Endothelial cell of umbilical vein (primary cell): ENCODE results near the gene ABCB9. TPM values are rescaled to one million over a fixed set of nuclear protein-coding genes. Genes with fewer than 3 reads are reported as not detected.

Experiments
- BruUV-seq: library from RNA; stranded (reverse); fragments of 400-500 nt; replicated peaks from 2 replicates; lab custom pipeline; 2021; lab: Mats Ljungman, UMichigan
- CTCF ChIA-PET: fragments of 300-600, 350-600 bp; sonication (Branson Sonifier 250); formaldehyde crosslinking; loops from one replicate; lab custom pipeline; 2021; ENCODE audit warnings: antibody characterized with exemption, inconsistent platforms; lab: Charles Lee
- POLR2A ChIA-PET: fragments of 300-600, 350-600 bp; sonication (Branson Sonifier 250); formaldehyde crosslinking; loops from one replicate; lab custom pipeline; 2021; ENCODE audit warnings: antibody characterized with exemption, inconsistent platforms; lab: Charles Lee
- DNase-seq: peaks from one replicate; pipeline ENCODE4 v3.0.0-alpha.2; 2011; ENCODE audit warnings: low read depth, low spot score
- FAIRE-seq: peaks from 2 replicates; lab custom pipeline; 2011; peaks lifted over from hg19 to GRCh38; lab: Jason Lieb, UNC
- H2AFZ ChIP-seq: 2 replicates; pipeline ENCODE4 v1.6.0; 2012; ENCODE audit warnings: low read depth, low read length, control low read depth, inconsistent platforms
- H3K27ac ChIP-seq: 2 replicates; pipeline ENCODE4 v1.5.1; 2011; ENCODE audit warnings: low read depth, mild to moderate bottlenecking, control low read depth, low read length, moderate library complexity; ENCODE audit not compliant: insufficient read depth
- H3K27me3 ChIP-seq, 2 experiments: 2 replicates each; pipeline versions ENCODE4 v1.6.0 to v1.6.1; 2011; ENCODE audit warnings: low read length in 2 of 2, mixed read lengths in 1 of 2; ENCODE audit not compliant: control insufficient read depth in 2 of 2, insufficient read depth in 2 of 2
- H3K36me3 ChIP-seq, 2 experiments: 2 replicates in 1 of 2; 3 replicates in 1 of 2; pipeline ENCODE4 v1.5.1; 2011; ENCODE audit warnings: low read length in 2 of 2, mild to moderate bottlenecking in 1 of 2, moderate library complexity in 1 of 2; ENCODE audit not compliant: control insufficient read depth in 2 of 2, insufficient read depth in 2 of 2; ENCODE audit errors: extremely low read depth in 1 of 2
- H3K4me1 ChIP-seq: 3 replicates; pipeline ENCODE4 v1.5.1; 2011; ENCODE audit warnings: mild to moderate bottlenecking, low read length; ENCODE audit not compliant: control insufficient read depth, insufficient read depth; ENCODE audit errors: extremely low read depth
- H3K4me2 ChIP-seq: 2 replicates; pipeline ENCODE4 v1.6.1; 2011; ENCODE audit warnings: low read length, control low read depth, mixed read lengths; ENCODE audit not compliant: insufficient read depth
- H3K4me3 ChIP-seq, 3 experiments: fragments of 200-600 bp in 1 of 3; sonication (generic), shearing (Covaris generic) in 1 of 3; replicated peaks in 1 of 3; 2 replicates each; pipeline ENCODE4 v1.5.1; 2011 to 2016; ENCODE audit warnings: control low read depth in 3 of 3, low read length in 3 of 3, mild to moderate bottlenecking in 2 of 3, inconsistent platforms in 1 of 3, low read depth in 1 of 3, moderate library complexity in 1 of 3; ENCODE audit not compliant: insufficient read depth in 1 of 3
- H3K79me2 ChIP-seq: 2 replicates; pipeline ENCODE4 v1.6.0; 2012; ENCODE audit warnings: low read length, inconsistent platforms; ENCODE audit not compliant: control insufficient read depth, insufficient read depth
- H3K9ac ChIP-seq: replicated peaks from 2 replicates; pipeline ENCODE3; 2011; ENCODE audit warnings: low read length, control low read depth; ENCODE audit not compliant: insufficient read depth; ENCODE audit errors: extremely low read depth
- H3K9me1 ChIP-seq: replicated peaks from 3 replicates; pipeline ENCODE4 v1.6.0; 2011; ENCODE audit warnings: mild to moderate bottlenecking, low read length; ENCODE audit not compliant: control insufficient read depth, insufficient read depth; ENCODE audit errors: extremely low read depth
- H3K9me3 ChIP-seq: replicated peaks from 2 replicates; pipeline ENCODE4 v1.5.1; 2012; ENCODE audit warnings: low read length, inconsistent platforms; ENCODE audit not compliant: control insufficient read depth, insufficient read depth
- H4K20me1 ChIP-seq: replicated peaks from 2 replicates; pipeline ENCODE3; 2011; ENCODE audit warnings: mild to moderate bottlenecking, low read length; ENCODE audit not compliant: control insufficient read depth, insufficient read depth; ENCODE audit errors: extremely low read depth
- EZH2 ChIP-seq: IDR thresholded peaks from 2 replicates; pipeline ENCODE4 v1.6.1; 2012; ENCODE audit warnings: borderline replicate concordance, low read depth, mild to moderate bottlenecking, moderate library complexity, low read length, inconsistent platforms; ENCODE audit not compliant: severe bottlenecking
- FOS ChIP-seq: IDR thresholded peaks from 2 replicates; pipeline ENCODE4 v1.6.1; 2011; ENCODE audit warnings: mild to moderate bottlenecking, low read length, moderate library complexity, borderline replicate concordance; ENCODE audit not compliant: insufficient read depth
- GATA2 ChIP-seq: IDR thresholded peaks from 2 replicates; pipeline ENCODE4 v1.7.0; 2011; ENCODE audit warnings: low read depth, mild to moderate bottlenecking, moderate library complexity, mixed read lengths, low read length; ENCODE audit not compliant: insufficient read length, insufficient read depth
- JUN ChIP-seq: IDR thresholded peaks from 2 replicates; pipeline ENCODE4 v1.6.1; 2011; ENCODE audit warnings: borderline replicate concordance, low read depth; ENCODE audit not compliant: insufficient read length, insufficient read depth
- MYC ChIP-seq: IDR thresholded peaks from one replicate; pipeline ENCODE4 v1.6.1; 2011; ENCODE audit warnings: mild to moderate bottlenecking, low read depth, low read length
- POLR2A ChIP-seq: IDR thresholded peaks from 2 replicates; pipeline ENCODE4 v1.6.1; 2012; ENCODE audit warnings: low read depth, mild to moderate bottlenecking, control low read depth, low read length
- POLR2AphosphoS5 ChIP-seq: IDR thresholded peaks from 2 replicates; pipeline ENCODE4 v1.6.1; 2012; ENCODE audit warnings: low read depth, mild to moderate bottlenecking, control low read depth, low read length, moderate library complexity; ENCODE audit not compliant: insufficient read depth
- dilution Hi-C: fragments of 300-500 bp; cut with MboI; formaldehyde crosslinking; loops from one replicate; pipeline ENCODE4 v1.15.0; 2019; ENCODE audit warnings: low sequenced_read_pairs; ENCODE audit not compliant: extremely low pct_ligation_motif_present
- intact Hi-C: fragments of 100-400 bp; cut with micrococcal nuclease; formaldehyde crosslinking; loops from one replicate; pipeline ENCODE4 v1.10.0; 2022
- polyA plus RNA-seq, 4 experiments: library from polyadenylated mRNA; depleted of rRNA in 3 of 4; stranded (reverse) in 3 of 4; unstranded in 1 of 4; fragments of >200 nt; gene quantifications; 2 replicates each; pipeline versions ENCODE4 v1.2.1 to v1.2.3, GENCODE V29; 2011 to 2012; ENCODE audit warnings: missing spikeins in 1 of 4
- total RNA-seq: library from RNA; stranded (reverse); gene quantifications from 2 replicates; pipeline ENCODE4 v1.2.3, GENCODE V29; 2021
- TF ChIP-seq, protein P1 (sequence below), 2 donors: IDR thresholded peaks; 1 replicate in 1 of 2; 2 replicates in 1 of 2; pipeline ENCODE4 v1.5.1; 2011; ENCODE audit warnings: low read length in 2 of 2, mild to moderate bottlenecking in 2 of 2, moderate library complexity in 2 of 2, control low read depth in 1 of 2, inconsistent platforms in 1 of 2, low read depth in 1 of 2; ENCODE audit not compliant: insufficient read depth in 1 of 2; ENCODE audit errors: extremely low read depth in 1 of 2
- TF ChIP-seq, protein P2 (sequence below): IDR thresholded peaks from 2 replicates; pipeline ENCODE4 v1.6.1; 2011; ENCODE audit not compliant: insufficient read depth, insufficient read length

ABCB9 gene
- total and polyA plus RNA-seq, 2 donors (not counting 3 experiments of a cell fraction or from before 2014, with no cell fraction given) = 11.7 to 16.9 TPM

DNA sequence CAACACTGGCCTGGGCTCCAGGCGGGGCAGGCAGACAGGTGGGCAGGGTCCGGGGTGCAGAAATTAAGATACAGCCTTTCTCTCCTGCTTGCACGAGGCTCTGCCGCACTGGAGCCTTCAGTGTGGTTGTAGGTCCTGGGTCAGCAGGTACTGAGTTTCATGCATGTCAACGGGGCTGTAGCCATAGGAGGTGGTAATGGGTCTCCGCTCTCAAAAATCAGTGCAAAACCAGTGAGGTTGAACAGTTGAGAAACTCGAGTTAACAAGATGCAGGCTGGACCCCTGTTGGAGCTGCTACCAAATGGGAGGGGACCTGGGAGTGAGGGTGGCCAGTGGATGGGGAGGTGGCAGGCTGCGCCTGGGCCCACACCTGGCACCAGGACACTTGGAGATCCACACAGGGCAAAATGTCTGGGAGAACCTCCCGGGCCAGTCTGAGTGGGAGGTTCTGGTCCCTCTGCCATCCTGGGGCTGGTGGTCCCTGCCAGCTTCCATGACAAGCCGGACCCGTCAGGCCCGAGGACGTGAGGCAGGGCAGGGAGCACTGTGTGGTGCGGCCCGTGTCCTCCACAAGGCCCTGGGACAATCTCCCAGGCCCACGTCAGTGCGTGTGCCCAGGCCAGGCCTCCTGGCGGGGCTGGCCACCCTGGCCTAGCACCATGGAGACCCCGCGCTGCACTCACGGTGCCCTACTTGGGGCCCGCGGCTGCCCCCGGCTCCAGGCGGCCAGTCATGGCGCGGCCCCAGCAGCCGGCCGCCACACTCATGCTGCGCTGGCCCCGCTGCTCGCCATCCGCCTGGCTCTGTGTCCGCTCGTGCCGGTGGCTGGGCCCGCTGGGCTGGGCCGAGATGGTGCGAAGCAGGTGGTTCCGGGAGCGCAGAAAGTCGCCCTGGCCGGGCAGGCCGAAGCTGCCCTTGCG is 19.3 kb upstream of the ABCB9 start:
- H2AFZ ChIP-seq = no peak overlapping the region
- no TSS peak for BruUV-seq
- peaks cover 0 to 10% of the 10 kb centered on the region in 2 experiments for H3K36me3 ChIP-seq
- CTCF ChIA-PET = interaction anchor here (2.9 kb wide), 1 partner anchor 253 kb away, joined by 21 read pairs; no protein-coding TSS in a partner anchor
- POLR2A ChIA-PET = no interaction called here
- H4K20me1 ChIP-seq = no peaks in the 10 kb centered on the region
- H3K4me1 ChIP-seq = peaks cover 27% of the 10 kb centered on the region
- DNase-seq (no peak), FAIRE-seq (no peak)
- no peaks in the 10 kb centered on the region for H3K9me3 ChIP-seq
- dilution Hi-C loops (no loop called here), intact Hi-C loops (no loop called here)
- no peaks in the 10 kb centered on the region for H3K27me3 ChIP-seq
- H3K9ac ChIP-seq = no peak overlapping the region
- no peak overlapping the region for H3K4me2 ChIP-seq
- no peak overlapping the region for H3K4me3 ChIP-seq
- no peak for TF ChIP-seq POLR2AphosphoS5
- TF ChIP-seq, protein P1, sequence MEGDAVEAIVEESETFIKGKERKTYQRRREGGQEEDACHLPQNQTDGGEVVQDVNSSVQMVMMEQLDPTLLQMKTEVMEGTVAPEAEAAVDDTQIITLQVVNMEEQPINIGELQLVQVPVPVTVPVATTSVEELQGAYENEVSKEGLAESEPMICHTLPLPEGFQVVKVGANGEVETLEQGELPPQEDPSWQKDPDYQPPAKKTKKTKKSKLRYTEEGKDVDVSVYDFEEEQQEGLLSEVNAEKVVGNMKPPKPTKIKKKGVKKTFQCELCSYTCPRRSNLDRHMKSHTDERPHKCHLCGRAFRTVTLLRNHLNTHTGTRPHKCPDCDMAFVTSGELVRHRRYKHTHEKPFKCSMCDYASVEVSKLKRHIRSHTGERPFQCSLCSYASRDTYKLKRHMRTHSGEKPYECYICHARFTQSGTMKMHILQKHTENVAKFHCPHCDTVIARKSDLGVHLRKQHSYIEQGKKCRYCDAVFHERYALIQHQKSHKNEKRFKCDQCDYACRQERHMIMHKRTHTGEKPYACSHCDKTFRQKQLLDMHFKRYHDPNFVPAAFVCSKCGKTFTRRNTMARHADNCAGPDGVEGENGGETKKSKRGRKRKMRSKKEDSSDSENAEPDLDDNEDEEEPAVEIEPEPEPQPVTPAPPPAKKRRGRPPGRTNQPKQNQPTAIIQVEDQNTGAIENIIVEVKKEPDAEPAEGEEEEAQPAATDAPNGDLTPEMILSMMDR (IDR thresholded peaks at IDR 0.05; ENCODE audit: extremely low read depth in 1 of 2, insufficient read depth in 1 of 2, low read depth in 1 of 2, low read length in 2 of 2) = no peak
- no peak for TF ChIP-seq GATA2
- TF ChIP-seq, protein P2, sequence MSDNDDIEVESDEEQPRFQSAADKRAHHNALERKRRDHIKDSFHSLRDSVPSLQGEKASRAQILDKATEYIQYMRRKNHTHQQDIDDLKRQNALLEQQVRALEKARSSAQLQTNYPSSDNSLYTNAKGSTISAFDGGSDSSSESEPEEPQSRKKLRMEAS = no peak
- TF ChIP-seq MYC = no peak
- TF ChIP-seq POLR2A = no peak
- no peak for TF ChIP-seq FOS
- no peak for TF ChIP-seq EZH2
- no peak for TF ChIP-seq JUN
- peaks cover 23% of the 10 kb centered on the region for H3K79me2 ChIP-seq
- no peaks in the 10 kb centered on the region for H3K9me1 ChIP-seq
- no peak overlapping the region for H3K27ac ChIP-seq
